ENCODE data around the gene STAT1.

STAT1 gene

GRCh38 chr2:190994148-190994547, 19.8 kb downstream of the STAT1 start:
- TF ChIP-seq CTCF (IDR thresholded peaks at IDR 0.05; ENCODE audit: insufficient read depth, low read depth, low read length, missing control alignments): no peak
- DNase-seq (ENCODE audit: low read depth): no peak
- no peak overlapping the region for H3K4me3 ChIP-seq (ENCODE audit: low read depth, low read length)

GRCh38 chr2:190993292-190993643, 20.7 kb downstream of the STAT1 start:
- H3K4me3 ChIP-seq (ENCODE audit: low read depth, low read length): no peak overlapping the region
- no peak for TF ChIP-seq CTCF (IDR thresholded peaks at IDR 0.05; ENCODE audit: insufficient read depth, low read depth, low read length, missing control alignments)
- DNase-seq (ENCODE audit: low read depth): no peak

GRCh38 chr2:190990132-190990531, 23.8 kb downstream of the STAT1 start:
- DNase-seq (ENCODE audit: low read depth): no peak
- no peak overlapping the region for H3K4me3 ChIP-seq (ENCODE audit: low read depth, low read length)

GRCh38 chr2:190988910-190989309, 25.1 kb downstream of the STAT1 start:
- TF ChIP-seq CTCF (IDR thresholded peaks at IDR 0.05; ENCODE audit: insufficient read depth, low read depth, low read length, missing control alignments): no peak
- DNase-seq (ENCODE audit: low read depth): no peak
- no peak overlapping the region for H3K4me3 ChIP-seq (ENCODE audit: low read depth, low read length)

More at GRCh38 chr2:190990132-190990531, 23.8 kb downstream of the STAT1 start:
- TF ChIP-seq CTCF (IDR thresholded peaks at IDR 0.05; ENCODE audit: insufficient read depth, low read depth, low read length, missing control alignments): no peak

GRCh38 chr2:190987938-190988337, 26.0 kb downstream of the STAT1 start:
- H3K4me3 ChIP-seq (ENCODE audit: low read depth, low read length): no peak overlapping the region
- DNase-seq (ENCODE audit: low read depth): no peak
- no peak for TF ChIP-seq CTCF (IDR thresholded peaks at IDR 0.05; ENCODE audit: insufficient read depth, low read depth, low read length, missing control alignments)

GRCh38 chr2:190987116-190987515, 26.9 kb downstream of the STAT1 start:
- no peak overlapping the region for H3K4me3 ChIP-seq (ENCODE audit: low read depth, low read length)
- TF ChIP-seq CTCF (IDR thresholded peaks at IDR 0.05; ENCODE audit: insufficient read depth, low read depth, low read length, missing control alignments): no peak
- DNase-seq (ENCODE audit: low read depth): no peak

- DNase-seq (ENCODE audit: low read depth): no peak
- TF ChIP-seq CTCF (IDR thresholded peaks at IDR 0.05; ENCODE audit: insufficient read depth, low read depth, low read length, missing control alignments): no peak
- H3K4me3 ChIP-seq (ENCODE audit: low read depth, low read length): no peak overlapping the region
Observed at GRCh38 chr2:190986221-190986953, 27.6 kb downstream of the STAT1 start.
